ENCODE measurements around the gene PLEKHG5. TPM values are rescaled to one million over a fixed set of nuclear protein-coding genes. Genes with fewer than 3 reads are reported as not detected.
A peak's percentile ranks its signal among the peaks of the same experiment; 100 is the strongest.

The PLEKHG5 gene
- total and polyA plus RNA-seq, 10 donors = 6.4 to 120 (median 59.4) TPM

- peaks cover 0 to 63% (median 4%) of the 10 kb centered on the region in 7 donors for H3K27me3 ChIP-seq (replicated peaks in 1 of 7)
- H3K36me3 ChIP-seq = peaks cover 0 to 83% (median 45%) of the 10 kb centered on the region in 6 donors
- no peaks in the 10 kb centered on the region for H3K9me3 ChIP-seq
- WGBS, 5 donors = 80 to 89% (median 85%) methylated on average over 5 of the region's 5 CpGs
- intact Hi-C loops (cut with DNase I; ENCODE audit: low total_unique reads) = no loop called here
- peak overlapping the region in 4 of 8 donors; percentile 54 to 79 (median 74) for H3K27ac ChIP-seq
- DNase-seq = no peak
- H3K4me1 ChIP-seq = peaks cover 8 to 71% (median 29%) of the 10 kb centered on the region in 6 donors
- TF ChIP-seq POLR2A (IDR thresholded peaks at IDR 0.05) (no peak), POLR2AphosphoS5 (IDR thresholded peaks at IDR 0.05) (no peak), CTCF (IDR thresholded peaks at IDR 0.05 in 8 of 11, conservative IDR thresholded peaks at IDR 0.05 in 3 of 11) (no peak)
- peak overlapping the region in 4 of 8 donors; percentile 30 to 64 (median 40) for H3K4me3 ChIP-seq
Measured at GRCh38 chr1:6464915-6465314, 26.6 kb downstream of the PLEKHG5 start.

GRCh38 chr1:6464514-6464836 is 27.0 kb downstream of the PLEKHG5 start:
- H3K4me3 ChIP-seq = peak overlapping the region in 1 of 8 donors; percentile 64
- 83 to 90% (median 84%) methylated on average over 7 of the region's 7 CpGs for WGBS, 5 donors

GRCh38 chr1:6463120-6463412 is 28.4 kb downstream of the PLEKHG5 start:
- DNase-seq = no peak
- Histone ChIP-seq H3K27ac (no peak overlapping the region), H3K9me3 (no peaks in the 10 kb centered on the region), H3K36me3 (peaks cover 0 to 64% (median 27%) of the 10 kb centered on the region in 6 donors), H3K4me3 (no peak overlapping the region), H3K4me1 (peaks cover 8 to 77% (median 34%) of the 10 kb centered on the region in 6 donors), H3K27me3 (replicated peaks in 1 of 7) (peaks cover 0 to 81% (median 4%) of the 10 kb centered on the region in 7 donors)
- TF ChIP-seq POLR2A (IDR thresholded peaks at IDR 0.05) = no peak
- no peak for TF ChIP-seq POLR2AphosphoS5 (IDR thresholded peaks at IDR 0.05)
- no peak for TF ChIP-seq CTCF (IDR thresholded peaks at IDR 0.05 in 8 of 11, conservative IDR thresholded peaks at IDR 0.05 in 3 of 11)
- intact Hi-C loops (cut with DNase I; ENCODE audit: low total_unique reads) = no loop called here
- 83 to 100% (median 90%) methylated on average over 1 of the region's 1 CpG for WGBS, 5 donors

More at GRCh38 chr1:6464514-6464836, 27.0 kb downstream of the PLEKHG5 start:
- H3K36me3 ChIP-seq = peaks cover 0 to 79% (median 41%) of the 10 kb centered on the region in 6 donors
- H3K9me3 ChIP-seq = no peaks in the 10 kb centered on the region
- intact Hi-C loops (cut with DNase I; ENCODE audit: low total_unique reads) = no loop called here
- no peak for DNase-seq
- peak overlapping the region in 3 of 8 donors; percentile 54 to 79 (median 71) for H3K27ac ChIP-seq
- peaks cover 0 to 68% (median 4%) of the 10 kb centered on the region in 7 donors for H3K27me3 ChIP-seq (replicated peaks in 1 of 7)
- peaks cover 8 to 75% (median 34%) of the 10 kb centered on the region in 6 donors for H3K4me1 ChIP-seq
- no peak for TF ChIP-seq POLR2AphosphoS5 (IDR thresholded peaks at IDR 0.05)
- TF ChIP-seq POLR2A (IDR thresholded peaks at IDR 0.05) = no peak
- TF ChIP-seq CTCF (IDR thresholded peaks at IDR 0.05 in 8 of 11, conservative IDR thresholded peaks at IDR 0.05 in 3 of 11) = no peak

GRCh38 chr1:6462412-6463119 is 28.9 kb downstream of the PLEKHG5 start:
- H3K27me3 ChIP-seq (replicated peaks in 1 of 7) = peaks cover 0 to 84% (median 4%) of the 10 kb centered on the region in 7 donors
- intact Hi-C loops (cut with DNase I; ENCODE audit: low total_unique reads) = no loop called here
- peak overlapping the region in 1 of 8 donors; percentile 14 for H3K27ac ChIP-seq
- no peaks in the 10 kb centered on the region for H3K9me3 ChIP-seq
- no peak overlapping the region for H3K4me3 ChIP-seq
- peaks cover 0 to 59% (median 22%) of the 10 kb centered on the region in 6 donors for H3K36me3 ChIP-seq
- H3K4me1 ChIP-seq = peaks cover 8 to 77% (median 34%) of the 10 kb centered on the region in 6 donors
- 88 to 98% (median 92%) methylated on average over 9 to 13 of the region's 13 CpGs for whole genome bisulfite sequencing, 5 donors
- DNase-seq = no peak
- no peak for TF ChIP-seq CTCF (IDR thresholded peaks at IDR 0.05 in 8 of 11, conservative IDR thresholded peaks at IDR 0.05 in 3 of 11)
- no peak for TF ChIP-seq POLR2A (IDR thresholded peaks at IDR 0.05)
- no peak for TF ChIP-seq POLR2AphosphoS5 (IDR thresholded peaks at IDR 0.05)

All from spleen (tissue), 11 donors.